K562 (cell line): ENCODE data around the gene MYL5. TPM values are rescaled to one million over a fixed set of nuclear protein-coding genes. Genes with fewer than 3 reads are reported as not detected.

Experiments
- CC2D1A ChIP-seq: fragments of 450-650 bp; IDR thresholded peaks from 2 replicates; pipeline ENCODE4 v1.6.1; 2017; ENCODE audit warnings: mild to moderate bottlenecking
- CEBPG ChIP-seq, 3 experiments: fragments of 200-800 bp in 1 of 3; sonication (Bioruptor generic) in 1 of 3; sonication (generic) in 1 of 3; formaldehyde crosslinking in 1 of 3; IDR thresholded peaks in 2 of 3; conservative IDR thresholded peaks in 1 of 3; 2 replicates each; pipeline versions ENCODE4 v1.6.1 to v1.8.0; 2016 to 2022; ENCODE audit warnings: missing compliant biosample characterization in 2 of 3, missing genetic modification characterization in 2 of 3, mild to moderate bottlenecking in 1 of 3, missing genetic modification reagents in 1 of 3
- CXXC5 ChIP-seq: fragments of 250-450 bp; sonication (Bioruptor Pico); IDR thresholded peaks from 2 replicates; pipeline ENCODE4 v1.8.0; 2022; ENCODE audit warnings: inconsistent platforms, mild to moderate bottlenecking, moderate library complexity
- DDX20 ChIP-seq: fragments of 450-650 bp; IDR thresholded peaks from 2 replicates; pipeline ENCODE4 v1.6.1; 2016; ENCODE audit warnings: missing genetic modification characterization, low read depth, mild to moderate bottlenecking, missing compliant biosample characterization, moderate library complexity
- EP300 ChIP-seq: IDR thresholded peaks from 2 replicates; pipeline ENCODE4 v1.6.1; 2012; ENCODE audit warnings: low read length, improper control_type of control experiment
- GABPB1 ChIP-seq: sonication (generic); formaldehyde crosslinking; IDR thresholded peaks from 2 replicates; pipeline ENCODE4 v1.8.0; 2022; ENCODE audit warnings: mild to moderate bottlenecking, missing genetic modification reagents
- HDAC1 ChIP-seq, 2 experiments: fragments of 450-650 bp; IDR thresholded peaks; 2 replicates each; pipeline ENCODE4 v1.6.1; 2016 to 2017; ENCODE audit warnings: inconsistent platforms in 1 of 2, mild to moderate bottlenecking in 1 of 2, moderate library complexity in 1 of 2
- KDM5B ChIP-seq: fragments of 200-600 bp; sonication (generic); IDR thresholded peaks from 2 replicates; pipeline ENCODE4 v1.6.1; 2012; ENCODE audit warnings: low read depth, mild to moderate bottlenecking, moderate library complexity, low read length, control low read depth, inconsistent platforms; ENCODE audit not compliant: insufficient replicate concordance
- MAFG ChIP-seq: fragments of 450-650 bp; conservative IDR thresholded peaks from 2 replicates; pipeline ENCODE4 v1.6.1; 2016; ENCODE audit warnings: missing genetic modification characterization, missing compliant biosample characterization
- NR2C2 ChIP-seq, 2 experiments: fragments of 200-800 bp in 1 of 2; sonication (Bioruptor generic) in 1 of 2; sonication (generic) in 1 of 2; formaldehyde crosslinking in 1 of 2; IDR thresholded peaks; 2 replicates each; pipeline versions ENCODE4 v1.6.1 to v1.8.0; 2016 to 2022; ENCODE audit warnings: mild to moderate bottlenecking in 1 of 2, missing compliant biosample characterization in 1 of 2, missing genetic modification characterization in 1 of 2, missing genetic modification reagents in 1 of 2
- NR2F6 ChIP-seq: fragments of 450-650 bp; formaldehyde crosslinking; IDR thresholded peaks from 2 replicates; pipeline ENCODE4 v1.4.0; 2020; ENCODE audit warnings: mild to moderate bottlenecking
- RAD21 ChIP-seq, 2 experiments: fragments of 250-450 bp in 1 of 2; fragments of 450-650 bp in 1 of 2; sonication (Bioruptor Pico) in 1 of 2; formaldehyde crosslinking in 1 of 2; IDR thresholded peaks in 1 of 2; conservative IDR thresholded peaks in 1 of 2; 2 replicates each; pipeline versions ENCODE4 v1.4.0 to v1.8.0; 2020 to 2022; ENCODE audit warnings: mild to moderate bottlenecking in 2 of 2, moderate library complexity in 1 of 2
- SAFB ChIP-seq: fragments of 200-400 bp; formaldehyde crosslinking; IDR thresholded peaks from 2 replicates; pipeline ENCODE4 v1.6.1; 2017; ENCODE audit warnings: low read depth, low read length, borderline replicate concordance
- SAP30 ChIP-seq: fragments of 200-600 bp; sonication (generic); IDR thresholded peaks from 2 replicates; pipeline ENCODE4 v1.6.1; 2012; ENCODE audit warnings: borderline replicate concordance, low read depth, mild to moderate bottlenecking, moderate library complexity, low read length, control low read depth, inconsistent platforms; ENCODE audit not compliant: insufficient read depth, poor library complexity, severe bottlenecking
- SMC3 ChIP-seq: conservative IDR thresholded peaks from 2 replicates; pipeline ENCODE4 v1.6.1; 2011; ENCODE audit warnings: low read depth, low read length, improper control_type of control experiment; ENCODE audit not compliant: insufficient read depth
- SRF ChIP-seq, 2 experiments: fragments of 250-450, 450-650 bp in 1 of 2; sonication (Bioruptor Pico) in 1 of 2; sonication (generic) in 1 of 2; formaldehyde crosslinking; IDR thresholded peaks; 2 replicates each; pipeline versions ENCODE4 v1.5.0 to v1.5.1; 2020 to 2022; ENCODE audit warnings: mild to moderate bottlenecking in 1 of 2, missing genetic modification reagents in 1 of 2
- TRIM24 ChIP-seq, 2 experiments: fragments of 450-650 bp; IDR thresholded peaks; 2 replicates each; pipeline ENCODE4 v1.6.1; 2016
- YY1 ChIP-seq, 3 experiments: IDR thresholded peaks; 2 replicates each; pipeline ENCODE4 v1.6.1; 2011; ENCODE audit warnings: low read length in 2 of 3, mild to moderate bottlenecking in 2 of 3, moderate library complexity in 2 of 3, borderline replicate concordance in 1 of 3, control low read depth in 1 of 3, low read depth in 1 of 3; ENCODE audit not compliant: insufficient read depth in 3 of 3, insufficient replicate concordance in 2 of 3, control insufficient read depth in 1 of 3, insufficient read length in 1 of 3; ENCODE audit errors: extremely low read depth in 1 of 3
- ZNF24 ChIP-seq: fragments of 450-650 bp; IDR thresholded peaks from 2 replicates; pipeline ENCODE4 v1.6.1; 2016
- polyA plus RNA-seq, 8 experiments: library from polyadenylated mRNA; depleted of rRNA in 4 of 8; stranded (reverse) in 5 of 8; unstranded in 3 of 8; fragments of >200 nt; fragmentation: Nextera tagmentation in 2 of 8; fragmentation: Illumina TruSeq in 1 of 8; extraction: Ambion mirVana in 2 of 8; extraction: Trizol in 1 of 8; gene quantifications; 2 replicates each; pipeline versions ENCODE4 v1.2.1 to v1.2.3, GENCODE V29; 2011 to 2014; ENCODE audit warnings: inconsistent platforms in 1 of 8, missing spikeins in 1 of 8
- total RNA-seq, 7 experiments: library from RNA; depleted of rRNA in 6 of 7; stranded (reverse); fragments of >200 nt in 6 of 7; fragmentation: Illumina TruSeq in 2 of 7; extraction: Trizol in 2 of 7; gene quantifications; 2 replicates each; pipeline versions ENCODE4 v1.2.1 to v1.2.3, GENCODE V29; 2011 to 2021; ENCODE audit warnings: low replicate concordance in 1 of 7
- TF ChIP-seq, protein P1 (sequence below): fragments of 250-450 bp; sonication (Bioruptor Pico); IDR thresholded peaks from 2 replicates; pipeline ENCODE4 v1.4.0; 2020; ENCODE audit warnings: mild to moderate bottlenecking
- TF ChIP-seq, protein P2 (sequence below): fragments of 450-650 bp; formaldehyde crosslinking; conservative IDR thresholded peaks from 2 replicates; pipeline ENCODE4 v1.4.0; 2022; ENCODE audit warnings: mild to moderate bottlenecking, missing genetic modification characterization

The MYL5 gene
- total and polyA plus RNA-seq, 9 of the 15 experiments (the other 6 are each of a cell fraction or from before 2014, with no cell fraction given): 1.4 to 10.0 (median 4.1) TPM

DNA sequence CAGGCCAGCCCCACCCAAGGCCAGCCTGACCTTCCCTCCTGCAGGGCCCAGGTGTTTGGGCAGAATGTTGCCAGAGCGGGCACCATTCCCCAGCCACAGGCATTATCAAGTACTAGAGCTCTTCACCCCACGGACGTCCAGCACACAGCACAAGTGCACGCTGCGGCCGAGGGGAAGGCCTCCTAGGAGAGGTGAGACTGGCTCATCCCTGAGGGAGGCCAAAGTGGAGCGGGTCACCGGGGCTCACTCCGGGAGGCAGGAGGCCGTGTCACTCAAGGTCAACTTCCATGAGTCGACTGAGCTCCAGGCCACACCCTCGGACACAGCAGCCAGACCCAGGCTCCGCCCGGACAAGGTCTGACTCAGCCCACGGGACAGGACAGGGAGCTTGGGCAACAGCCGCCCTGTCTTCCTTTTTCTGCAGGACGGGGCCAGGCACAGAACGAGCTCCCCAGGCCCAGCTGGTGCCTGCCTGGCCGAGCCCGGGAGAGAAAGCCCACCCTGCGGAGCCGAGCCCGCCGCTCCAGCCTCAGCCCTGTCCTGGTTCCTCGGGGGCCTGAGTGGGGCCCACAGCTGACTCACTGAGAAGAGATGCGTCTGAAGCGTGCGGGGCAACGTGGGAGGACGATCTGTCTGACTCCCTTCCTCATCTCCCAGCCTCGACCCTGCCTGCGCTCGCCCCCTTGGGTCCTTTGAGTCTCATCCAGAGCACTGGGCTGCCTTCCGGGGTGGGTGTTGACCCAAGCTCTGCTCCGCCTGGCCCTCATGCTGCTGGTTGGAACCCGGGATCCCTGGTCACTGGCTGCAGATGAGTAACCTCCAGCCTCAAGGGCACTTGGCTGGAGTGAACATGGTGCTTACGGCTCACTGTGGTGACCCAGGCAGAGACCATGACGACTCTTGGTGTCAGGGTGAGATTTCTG lies 13.0 kb downstream of the MYL5 start (continued):
- no peak for TF ChIP-seq DDX20 (tag)
- TF ChIP-seq SMC3: no peak
- peak in 1 of 3 experiments; percentile 14 for TF ChIP-seq YY1 (IDR thresholded peaks at IDR 0.05; ENCODE audit: borderline replicate concordance in 1 of 3, control insufficient read depth in 1 of 3, extremely low read depth in 1 of 3, insufficient read depth in 3 of 3, insufficient read length in 1 of 3, insufficient replicate concordance in 2 of 3, low read depth in 1 of 3, low read length in 2 of 3)
- peak in 1 of 2 experiments; percentile 21; a peak in 1 of 4 replicates for TF ChIP-seq TRIM24 (IDR thresholded peaks at IDR 0.05)
- TF ChIP-seq CC2D1A: no peak
- peak; percentile 83 for TF ChIP-seq CEBPG (CRISPR knock-in tag; IDR thresholded peaks at IDR 0.05)
- peak in 1 of 2 experiments; percentile 85; a peak in 2 of 4 replicates for TF ChIP-seq CEBPG (tag; conservative IDR thresholded peaks at IDR 0.05 in 1 of 2, IDR thresholded peaks at IDR 0.05 in 1 of 2)
- 0 out of 2 replicates have a peak, but pooled peaks have one; percentile 21 for TF ChIP-seq NR2F6 (CRISPR knock-in tag)
- no peak; the same call in 1 of the 2 replicates for TF ChIP-seq CXXC5 (CRISPR knock-in tag)
- no peak for TF ChIP-seq SAP30
- peak in 1 of 2 experiments; percentile 78; a peak in 2 of 4 replicates for TF ChIP-seq SRF (CRISPR knock-in tag; IDR thresholded peaks at IDR 0.05)
- TF ChIP-seq, protein P1, sequence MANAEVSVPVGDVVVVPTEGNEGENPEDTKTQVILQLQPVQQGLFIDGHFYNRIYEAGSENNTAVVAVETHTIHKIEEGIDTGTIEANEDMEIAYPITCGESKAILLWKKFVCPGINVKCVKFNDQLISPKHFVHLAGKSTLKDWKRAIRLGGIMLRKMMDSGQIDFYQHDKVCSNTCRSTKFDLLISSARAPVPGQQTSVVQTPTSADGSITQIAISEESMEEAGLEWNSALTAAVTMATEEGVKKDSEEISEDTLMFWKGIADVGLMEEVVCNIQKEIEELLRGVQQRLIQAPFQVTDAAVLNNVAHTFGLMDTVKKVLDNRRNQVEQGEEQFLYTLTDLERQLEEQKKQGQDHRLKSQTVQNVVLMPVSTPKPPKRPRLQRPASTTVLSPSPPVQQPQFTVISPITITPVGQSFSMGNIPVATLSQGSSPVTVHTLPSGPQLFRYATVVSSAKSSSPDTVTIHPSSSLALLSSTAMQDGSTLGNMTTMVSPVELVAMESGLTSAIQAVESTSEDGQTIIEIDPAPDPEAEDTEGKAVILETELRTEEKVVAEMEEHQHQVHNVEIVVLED (CRISPR knock-in tag): 0 out of 2 replicates have a peak, but pooled peaks have one; percentile 11
- no peak for TF ChIP-seq MAFG
- peak; percentile 71 for TF ChIP-seq KDM5B
- peak; percentile 20; the same call in 1 of the 2 replicates for TF ChIP-seq EP300
- no peak for TF ChIP-seq ZNF24
- TF ChIP-seq SAFB: peak; percentile 58; the same call in 1 of the 2 replicates
- 0 out of 4 replicates have a peak, but pooled peaks of 1 of the 2 experiments have one; percentile 3 for TF ChIP-seq RAD21 (CRISPR knock-in tag; conservative IDR thresholded peaks at IDR 0.05 in 1 of 2, IDR thresholded peaks at IDR 0.05 in 1 of 2)
- TF ChIP-seq HDAC1 (IDR thresholded peaks at IDR 0.05): peak in 1 of 2 experiments; percentile 42; a peak in 1 of 4 replicates
- peak; percentile 45; the same call in 1 of the 2 replicates for TF ChIP-seq NR2C2 (CRISPR knock-in tag; IDR thresholded peaks at IDR 0.05)
- TF ChIP-seq NR2C2 (tag; IDR thresholded peaks at IDR 0.05): peak; percentile 92
- TF ChIP-seq GABPB1 (CRISPR knock-in tag): peak; percentile 18; the same call in 1 of the 2 replicates
- TF ChIP-seq, protein P2, sequence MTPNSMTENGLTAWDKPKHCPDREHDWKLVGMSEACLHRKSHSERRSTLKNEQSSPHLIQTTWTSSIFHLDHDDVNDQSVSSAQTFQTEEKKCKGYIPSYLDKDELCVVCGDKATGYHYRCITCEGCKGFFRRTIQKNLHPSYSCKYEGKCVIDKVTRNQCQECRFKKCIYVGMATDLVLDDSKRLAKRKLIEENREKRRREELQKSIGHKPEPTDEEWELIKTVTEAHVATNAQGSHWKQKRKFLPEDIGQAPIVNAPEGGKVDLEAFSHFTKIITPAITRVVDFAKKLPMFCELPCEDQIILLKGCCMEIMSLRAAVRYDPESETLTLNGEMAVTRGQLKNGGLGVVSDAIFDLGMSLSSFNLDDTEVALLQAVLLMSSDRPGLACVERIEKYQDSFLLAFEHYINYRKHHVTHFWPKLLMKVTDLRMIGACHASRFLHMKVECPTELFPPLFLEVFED (CRISPR knock-in tag): no peak
